Activated CD8-positive, alpha-beta memory T cell treated with anti-CD3 and anti-CD28 coated beads, Interleukin-2, amount 50 U/mL, for 4 hours (primary cell): ENCODE results near the gene RRP36.
A peak's percentile ranks its signal among the peaks of the same experiment; 100 is the strongest.

ENCODE experiments used
- DNase-seq: peaks from one replicate; pipeline ENCODE4 v3.0.0-alpha.2; 2020

Gene RRP36

DNA sequence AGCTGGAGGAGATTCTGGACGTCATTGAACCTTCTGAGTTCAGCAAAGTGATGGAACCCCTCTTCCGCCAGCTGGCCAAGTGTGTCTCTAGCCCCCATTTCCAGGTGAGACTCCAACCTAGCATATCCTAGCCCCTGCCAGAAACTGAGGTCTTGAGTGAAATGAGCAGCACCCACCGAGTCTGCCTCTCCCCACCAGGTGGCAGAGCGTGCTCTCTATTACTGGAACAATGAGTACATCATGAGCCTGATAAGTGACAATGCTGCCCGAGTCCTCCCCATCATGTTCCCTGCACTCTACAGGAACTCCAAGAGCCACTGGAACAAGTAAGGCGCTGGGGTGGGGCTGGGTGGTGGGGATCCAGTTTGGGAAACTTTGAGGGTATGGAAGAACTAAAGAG, 12.3 kb upstream of the RRP36 start:
- DNase-seq = peak; percentile 47

DNA sequence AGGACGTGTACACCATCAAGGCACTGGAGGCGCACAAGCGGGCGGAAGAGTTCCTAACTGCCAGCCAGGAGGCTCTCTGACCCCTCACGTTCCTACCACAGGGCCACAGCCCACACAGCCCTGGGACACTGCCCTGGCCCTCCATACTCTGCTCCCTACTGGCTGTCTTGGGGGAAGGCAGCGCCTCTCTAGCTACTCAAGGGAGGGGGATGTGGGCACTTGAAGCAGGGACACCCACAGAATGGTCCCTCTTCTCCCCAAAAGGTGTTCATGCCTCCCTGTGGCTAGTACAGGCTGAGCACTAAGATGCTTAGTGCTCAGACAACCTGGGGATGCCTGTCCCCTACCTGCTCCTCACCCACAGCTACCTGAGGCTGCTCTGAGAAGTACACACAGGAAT, 10.2 kb upstream of the RRP36 start:
- DNase-seq = no peak

- no peak for DNase-seq
These were observed 9.1 kb upstream of the RRP36 start for GRCh38 chr6:43012364-43012763.

DNA sequence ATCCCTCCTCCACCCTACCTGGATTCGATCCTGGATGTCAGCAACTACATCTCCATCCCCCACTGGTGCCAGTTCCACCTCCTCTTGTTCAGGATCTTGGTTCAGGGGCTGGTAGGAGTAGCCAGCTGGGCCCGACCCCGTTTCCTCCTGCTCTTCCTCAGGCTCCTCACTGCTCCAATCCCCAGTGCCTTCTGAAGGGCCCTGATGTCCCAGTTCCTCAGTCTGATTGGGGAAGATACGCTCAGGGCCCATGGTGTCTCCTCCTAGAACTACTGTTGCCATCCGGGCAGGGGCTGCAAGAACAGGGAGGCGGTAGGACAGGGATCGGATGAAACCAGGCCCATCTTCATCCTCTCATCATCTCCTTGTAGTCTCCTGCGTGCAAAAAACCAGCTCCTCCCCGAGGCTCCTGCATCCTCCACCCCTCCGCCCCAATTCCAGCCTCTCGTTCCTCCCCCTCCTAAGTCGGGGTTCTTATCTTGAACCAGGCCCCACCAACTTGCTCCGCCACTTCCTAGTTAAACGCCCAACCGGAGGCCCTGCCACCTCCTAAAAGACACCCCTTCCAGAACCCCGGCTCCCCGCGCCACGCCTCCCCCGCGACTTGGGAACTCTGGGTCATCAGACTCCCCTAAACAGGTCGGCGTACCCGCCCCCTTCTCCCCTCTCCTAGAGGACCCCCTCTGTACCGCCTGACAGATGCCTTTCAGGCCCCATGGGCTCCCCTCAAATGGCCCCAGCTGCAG, 8.2 kb upstream of the RRP36 start:
- no peak for DNase-seq

DNA sequence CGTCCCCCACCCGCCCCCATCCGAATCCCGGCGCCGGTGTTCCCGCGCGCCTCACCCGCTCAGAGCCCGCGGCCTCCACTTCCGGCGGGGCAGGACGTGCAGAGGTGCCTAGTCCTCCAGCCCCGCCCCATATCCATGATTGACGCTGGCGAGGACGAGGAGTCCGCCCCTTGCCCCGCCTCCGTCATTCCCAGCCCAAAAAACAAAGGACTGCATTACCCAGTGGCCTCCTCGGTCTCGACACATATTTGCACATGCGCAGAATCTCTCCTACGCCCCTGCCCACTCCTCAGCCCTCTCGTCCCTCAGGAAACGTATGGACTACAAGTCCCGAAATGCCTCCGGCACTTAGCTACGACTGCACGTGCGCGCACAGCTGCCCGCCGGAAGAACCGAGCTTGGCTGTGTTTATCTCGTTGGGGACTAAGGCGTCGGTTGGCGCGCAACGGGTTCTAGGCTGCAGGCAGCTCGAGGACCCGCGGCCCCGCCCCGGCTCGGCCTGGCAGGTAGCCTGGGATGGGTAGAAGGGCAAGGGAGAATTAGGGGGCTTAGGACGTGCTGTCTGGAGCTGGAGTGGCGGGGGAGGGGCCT, 7.5 kb upstream of the RRP36 start, which contains the start of the genes KLHDC3 and MEA1:
Gene KLHDC3 (plus strand): TSS at position 407 of the 591 bp plus-strand sequence. CDS start 2,944 bp downstream, outside the sequence.
Gene MEA1 (minus strand): TSS at position 104 of the 591 bp plus-strand sequence. CDS start 133 bp downstream, outside the sequence.
- peak; percentile 97 for DNase-seq

- DNase-seq = no peak
These were observed 7.0 kb upstream of the RRP36 start for GRCh38 chr6:43014434-43014909.

DNA sequence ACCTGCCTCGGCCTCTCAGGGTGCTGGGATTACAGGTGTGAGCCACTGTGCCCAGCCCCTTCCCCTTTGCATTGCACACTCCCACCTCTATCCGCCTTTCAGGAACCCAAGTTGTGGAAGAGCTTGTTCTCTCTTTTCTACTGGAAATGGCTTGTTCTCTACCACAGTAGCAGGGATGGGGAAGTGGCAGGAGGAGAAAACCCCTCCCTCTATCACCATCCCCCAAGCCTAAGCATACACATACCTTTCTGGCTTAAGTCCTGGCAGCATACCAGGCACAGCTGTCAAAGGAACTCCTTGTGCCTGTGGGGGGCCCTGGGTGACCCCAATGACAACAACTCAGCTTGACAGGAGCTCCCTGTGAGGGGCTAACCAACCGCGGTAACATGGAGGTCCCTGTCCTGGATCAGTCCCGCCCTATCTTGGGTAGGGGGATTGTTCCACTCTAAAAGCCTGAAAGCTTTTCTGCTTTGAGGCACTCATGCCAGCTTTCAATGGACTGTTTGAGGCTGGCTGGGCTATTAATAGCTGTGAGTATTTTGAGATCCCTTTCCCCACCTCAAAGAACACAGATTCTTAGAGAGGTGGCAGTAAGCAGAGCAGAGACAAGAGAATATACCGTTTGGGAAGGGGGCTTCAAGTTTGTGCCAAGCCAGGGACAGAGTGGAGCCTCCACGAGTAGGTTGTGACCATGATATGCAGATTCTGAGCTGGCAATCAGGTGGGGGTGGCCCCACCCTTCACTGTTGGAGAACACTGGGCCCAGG, 5.1 kb upstream of the RRP36 start:
- DNase-seq = no peak

DNA sequence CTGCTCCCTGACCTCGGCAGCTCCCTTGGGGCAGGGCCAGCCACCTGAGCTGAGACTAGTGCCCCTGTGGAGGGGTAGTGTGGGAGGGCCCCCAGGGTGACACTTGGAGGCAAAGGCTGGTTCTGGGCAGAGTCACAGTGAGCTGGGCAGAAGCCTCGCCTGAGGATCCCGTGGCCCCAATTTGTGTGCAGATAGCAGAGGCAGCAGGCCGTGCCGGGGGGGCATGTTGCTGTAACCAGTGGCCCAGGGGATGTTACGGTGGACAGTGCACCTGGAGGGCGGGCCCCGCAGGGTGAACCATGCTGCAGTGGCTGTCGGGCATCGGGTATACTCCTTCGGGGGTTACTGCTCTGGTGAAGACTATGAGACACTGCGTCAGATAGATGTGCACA, 4.5 kb upstream of the RRP36 start:
- no peak for DNase-seq

DNA sequence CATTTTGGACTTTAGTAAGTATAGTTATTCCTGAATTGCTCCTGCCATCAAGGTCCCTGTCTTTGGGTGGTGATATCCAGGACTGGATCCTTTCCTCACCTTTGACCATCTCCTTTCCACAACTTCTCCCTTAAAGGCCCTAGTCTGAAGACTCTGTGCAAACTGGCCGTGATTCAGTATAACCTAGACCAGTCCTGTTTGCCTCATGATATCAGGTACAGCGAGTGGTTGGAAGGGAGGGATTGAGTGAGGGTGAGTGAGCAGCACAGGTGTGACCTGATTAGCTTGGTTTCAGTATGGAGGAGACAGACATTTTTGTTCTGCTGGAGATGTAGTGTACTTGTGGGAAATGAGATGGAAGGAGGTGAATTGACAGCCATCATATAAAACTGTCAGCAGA, 2.3 kb upstream of the RRP36 start:
- DNase-seq = no peak

DNA sequence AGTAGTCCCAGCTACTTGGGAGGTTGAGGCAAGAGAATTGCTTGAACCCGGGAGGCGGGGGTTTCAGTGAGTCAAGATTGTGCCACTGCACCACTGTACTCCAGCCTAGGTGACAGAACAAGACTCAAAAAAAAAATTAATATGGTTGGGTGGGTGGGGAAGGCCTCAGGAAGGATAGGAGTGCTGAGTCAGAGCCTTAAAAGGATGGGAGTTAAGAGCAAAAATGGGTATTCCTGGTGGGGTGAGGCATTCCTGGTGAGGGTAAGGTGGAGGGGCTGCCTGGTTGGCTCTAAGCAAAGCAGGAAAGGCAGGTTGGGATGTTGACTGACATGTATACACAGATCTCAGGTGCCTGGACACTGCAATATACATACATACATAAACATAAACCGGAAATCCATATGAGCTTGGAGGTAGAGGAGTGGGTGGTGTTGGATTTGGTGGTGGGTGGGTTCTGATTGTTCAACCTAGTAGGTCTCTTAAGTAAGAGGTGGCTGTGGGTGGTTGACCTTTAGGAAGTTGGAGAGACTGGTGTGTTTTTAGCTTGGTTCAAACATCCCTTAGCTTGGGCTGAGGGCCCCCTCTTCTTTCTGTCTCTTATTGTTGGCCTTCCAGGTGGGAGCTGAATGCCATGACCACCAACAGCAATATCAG, 1.2 kb upstream of the RRP36 start:
- DNase-seq = no peak

GRCh38 chr6:43020847-43021246, 576 bp upstream of the RRP36 start:
- no peak for DNase-seq

- no peak for DNase-seq
These were observed 3.0 kb downstream of the RRP36 start for GRCh38 chr6:43024436-43024835.

- no peak for DNase-seq
These were observed 4.9 kb downstream of the RRP36 start for GRCh38 chr6:43026365-43026764.

DNA sequence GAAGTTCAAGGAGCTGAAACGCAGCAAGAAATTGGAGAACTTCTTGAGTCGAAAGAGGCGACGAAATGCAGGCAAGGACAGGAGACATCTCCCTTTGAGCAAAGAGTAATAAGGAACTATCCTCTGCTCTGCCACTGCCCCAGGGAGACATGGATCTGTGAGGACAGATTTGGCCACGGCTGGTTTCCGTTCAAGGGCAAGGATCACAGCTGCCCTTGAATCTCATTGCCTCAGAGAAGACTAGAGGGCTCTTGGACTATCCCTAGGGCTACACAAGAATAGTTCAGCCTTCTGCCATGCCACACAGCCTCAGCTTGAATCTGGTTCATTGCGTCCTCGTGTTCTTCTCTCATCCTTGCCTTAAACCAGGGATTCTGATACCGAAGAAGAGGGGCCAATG, 7.7 kb downstream of the RRP36 start:
- no peak for DNase-seq

- DNase-seq = no peak
These were observed 10.9 kb downstream of the RRP36 start for GRCh38 chr6:43032326-43032725.

DNA sequence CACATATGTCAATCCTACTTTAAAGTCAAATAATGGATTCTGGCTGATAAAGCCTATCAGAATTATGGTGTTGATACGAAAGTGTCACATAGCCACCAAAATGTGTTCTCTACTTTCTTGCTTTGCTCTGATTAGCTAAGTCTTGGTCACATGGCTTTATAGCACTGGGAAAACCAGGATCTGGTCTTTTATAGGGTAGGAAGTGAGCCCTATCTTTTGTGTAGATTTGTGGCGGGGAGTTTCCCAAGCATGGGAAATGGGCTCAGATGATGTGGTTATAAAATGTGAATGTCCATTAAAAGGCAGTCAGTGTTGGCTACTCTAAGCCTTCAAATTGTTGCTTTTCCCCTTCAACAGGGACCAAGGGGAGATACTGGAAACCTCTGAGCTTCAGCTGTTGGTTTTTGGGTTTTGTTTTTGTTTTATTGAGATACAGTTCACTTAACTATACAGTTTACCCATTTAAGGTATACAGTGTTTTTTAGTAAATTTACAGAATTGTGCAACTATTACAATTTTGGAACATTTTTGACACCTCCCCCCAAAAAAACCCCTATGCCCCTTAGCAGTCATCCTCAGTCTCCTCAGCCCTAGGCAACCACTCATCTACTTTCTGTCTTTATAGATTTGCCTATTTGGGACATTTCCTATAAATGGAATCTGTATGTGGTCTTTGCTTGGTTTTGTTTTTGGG, 12.2 kb downstream of the RRP36 start:
- DNase-seq = no peak

DNA sequence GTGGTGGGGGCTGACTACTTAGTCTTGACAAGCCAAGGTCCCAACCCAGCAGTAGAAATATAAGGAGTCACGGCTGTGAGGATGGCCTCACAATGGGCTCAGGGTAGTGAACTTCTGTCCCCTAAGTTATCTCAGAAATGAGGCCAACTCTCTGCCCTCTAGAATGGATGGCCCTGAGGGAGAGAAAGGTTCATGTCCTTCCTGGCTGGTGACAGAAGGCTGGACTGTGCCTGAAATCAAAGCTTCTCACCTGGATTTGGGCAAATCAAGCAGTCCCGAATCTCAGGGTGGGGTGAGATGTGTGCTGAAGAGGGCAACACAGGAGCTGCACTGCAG, 12.7 kb downstream of the RRP36 start:
- DNase-seq = no peak

GRCh38 chr6:43035495-43036194, 14.2 kb downstream of the RRP36 start:
- no peak for DNase-seq

DNA sequence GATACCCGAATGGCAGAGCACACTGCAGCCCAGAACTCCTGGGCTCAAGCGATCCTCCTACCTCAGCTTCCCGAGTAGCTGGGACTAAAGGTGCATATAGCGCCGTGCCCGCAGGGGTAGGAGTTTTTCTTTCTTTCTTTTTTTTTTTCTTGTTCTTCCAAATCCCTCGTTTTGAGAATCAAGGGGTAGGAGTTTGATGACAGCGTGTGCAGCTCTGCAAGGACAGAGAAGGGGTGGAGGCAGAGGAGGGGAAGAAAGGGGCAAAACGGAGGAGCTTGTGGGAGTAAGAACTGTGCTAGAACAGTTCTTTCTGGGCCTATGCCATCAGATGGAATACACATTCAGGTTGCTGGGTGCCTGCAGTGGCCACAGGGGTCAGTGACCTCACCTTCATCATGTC, 15.3 kb downstream of the RRP36 start:
- DNase-seq = no peak

- DNase-seq = no peak
These were observed 15.8 kb downstream of the RRP36 start for GRCh38 chr6:43037197-43037596.

DNA sequence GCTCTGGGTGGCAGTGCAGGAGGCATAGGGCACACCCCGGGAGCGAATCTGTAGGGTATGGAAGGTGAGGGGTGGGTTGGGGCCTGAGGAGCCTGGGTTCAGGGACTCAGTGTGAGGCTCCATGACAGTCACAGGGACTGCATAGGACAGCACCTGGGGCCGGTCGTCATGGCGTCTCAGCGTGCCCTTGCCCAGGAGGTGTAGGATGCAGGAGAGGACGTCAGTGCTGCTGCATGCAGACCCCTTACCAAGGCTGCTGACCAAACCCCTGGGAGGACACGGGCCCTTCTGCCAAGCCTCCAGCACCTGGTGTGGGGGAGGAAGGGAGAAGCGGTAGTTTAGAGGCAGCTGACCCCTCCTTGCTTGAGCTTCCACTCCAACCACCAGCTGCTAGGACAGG, 16.3 kb downstream of the RRP36 start:
- DNase-seq = no peak

- no peak for DNase-seq
These were observed 17.3 kb downstream of the RRP36 start for GRCh38 chr6:43038727-43039126.
